GM12891 (cell line): ENCODE measurements around the gene SLC22A23.

Experiments used
- DNase-seq: peaks from one replicate; pipeline ENCODE4 v3.0.0; 2011; ENCODE audit warnings: low spot score; ENCODE audit not compliant: insufficient read length
- FAIRE-seq: peaks from 2 replicates; lab custom pipeline; 2011; peaks lifted over from hg19 to GRCh38; lab: Jason Lieb, UNC
- PAX5 ChIP-seq: IDR thresholded peaks from 2 replicates; pipeline ENCODE4 v1.6.1; 2011; ENCODE audit warnings: low read length, moderate library complexity, mild to moderate bottlenecking; ENCODE audit not compliant: insufficient read depth, severe bottlenecking
- POLR2A ChIP-seq: IDR thresholded peaks from 2 replicates; pipeline ENCODE4 v1.6.1; 2011; ENCODE audit warnings: low read depth, low read length, control low read depth
- POLR2AphosphoS5 ChIP-seq: IDR thresholded peaks from 2 replicates; pipeline ENCODE4 v1.6.1; 2011; ENCODE audit warnings: low read depth, low read length, control low read depth
- POU2F2 ChIP-seq: IDR thresholded peaks from 2 replicates; pipeline ENCODE4 v1.6.1; 2011; ENCODE audit warnings: low read depth, mild to moderate bottlenecking, control low read depth, low read length, moderate library complexity
- SPI1 ChIP-seq: IDR thresholded peaks from 2 replicates; pipeline ENCODE4 v1.6.1; 2011; ENCODE audit warnings: low read depth, low read length, control low read depth
- TAF1 ChIP-seq: IDR thresholded peaks from 2 replicates; pipeline ENCODE4 v1.6.1; 2011; ENCODE audit warnings: low read depth, low read length, control low read depth

SLC22A23 gene

GRCh38 chr6:3291346-3291745 lies 165.5 kb downstream of the SLC22A23 start:
- FAIRE-seq (no peak), DNase-seq (no peak)
- TF ChIP-seq SPI1 = no peak
- TF ChIP-seq POU2F2 = no peak
- no peak for TF ChIP-seq POLR2A
- TF ChIP-seq PAX5 = no peak
- no peak for TF ChIP-seq POLR2AphosphoS5
- TF ChIP-seq TAF1 = no peak

- no peak for TF ChIP-seq POU2F2
- TF ChIP-seq TAF1 = no peak
- TF ChIP-seq PAX5 = no peak
- no peak for TF ChIP-seq POLR2A
- TF ChIP-seq SPI1 = no peak
- TF ChIP-seq POLR2AphosphoS5 = no peak
- no peak for DNase-seq
- no peak for FAIRE-seq
Measured at GRCh38 chr6:3290931-3291211, 166.0 kb downstream of the SLC22A23 start.

GRCh38 chr6:3290149-3290930 lies 166.5 kb downstream of the SLC22A23 start:
- FAIRE-seq (no peak), DNase-seq (no peak)
- no peak for TF ChIP-seq POLR2A
- TF ChIP-seq POLR2AphosphoS5 = no peak
- no peak for TF ChIP-seq PAX5
- no peak for TF ChIP-seq SPI1
- no peak for TF ChIP-seq TAF1
- no peak for TF ChIP-seq POU2F2

DNA sequence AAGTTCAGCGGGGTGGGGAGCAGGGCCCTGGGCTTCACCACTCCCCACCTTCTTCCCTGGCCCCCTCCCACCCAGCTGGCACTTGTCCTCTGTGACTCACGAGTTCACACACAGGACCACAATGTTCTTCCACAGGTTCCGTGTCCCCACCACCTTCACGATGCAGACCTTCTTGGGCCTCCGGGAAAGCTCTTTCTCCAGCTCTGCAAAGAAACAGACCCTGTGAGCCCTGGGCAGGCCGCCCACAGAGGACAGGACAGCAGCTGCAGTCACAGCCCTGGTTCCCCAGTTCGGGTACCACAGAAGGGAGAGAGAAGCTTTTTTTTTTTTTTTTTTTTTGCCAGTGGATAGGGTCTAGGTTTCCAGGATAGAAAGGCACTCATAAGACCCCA lies 167.2 kb downstream of the SLC22A23 start:
- DNase-seq = no peak
- TF ChIP-seq POLR2AphosphoS5 = no peak
- no peak for TF ChIP-seq SPI1
- no peak for FAIRE-seq

- TF ChIP-seq POU2F2 = no peak
- TF ChIP-seq POLR2A = no peak
- no peak for DNase-seq
- FAIRE-seq = no peak
Measured at GRCh38 chr6:3288711-3289663, 167.9 kb downstream of the SLC22A23 start.

DNA sequence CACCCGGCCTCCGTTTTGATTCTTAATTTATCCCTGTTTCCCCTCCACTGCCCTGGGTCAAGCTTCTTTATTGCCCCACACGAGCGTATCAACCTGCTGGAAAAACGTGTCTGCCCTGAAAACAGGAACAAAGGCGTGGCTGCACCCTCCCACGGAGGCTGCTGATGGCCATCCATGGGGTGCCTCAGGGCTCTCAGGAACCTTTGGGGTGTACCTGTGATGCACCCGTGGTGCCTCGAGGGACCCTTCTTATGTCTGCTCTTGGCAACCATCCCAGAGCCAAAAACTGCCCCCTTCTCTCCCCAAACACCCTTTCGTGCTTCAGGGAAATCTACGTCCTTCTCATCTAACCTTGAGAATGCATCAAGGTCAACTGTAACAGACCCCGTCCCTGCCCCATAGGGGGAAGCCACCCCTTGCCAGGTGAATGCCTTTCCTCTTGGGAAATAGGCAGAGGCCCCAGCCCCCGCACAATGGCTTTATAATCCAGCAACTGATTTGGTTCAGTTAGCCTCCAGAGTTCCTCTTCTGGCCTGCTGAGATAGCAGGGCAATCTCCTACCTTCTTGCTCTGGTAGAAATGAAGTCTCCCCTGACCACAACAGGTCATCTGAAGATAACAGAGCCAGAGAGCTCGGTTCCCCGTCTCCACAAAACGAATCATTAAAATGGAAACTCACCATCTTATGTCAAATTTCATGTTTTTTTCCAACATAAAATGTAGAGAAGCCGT lies 168.7 kb downstream of the SLC22A23 start:
- no peak for FAIRE-seq

GRCh38 chr6:3287308-3287707 lies 169.5 kb downstream of the SLC22A23 start:
- FAIRE-seq (no peak), DNase-seq (no peak)
- no peak for TF ChIP-seq POLR2A
- no peak for TF ChIP-seq POLR2AphosphoS5
- TF ChIP-seq SPI1 = no peak
- no peak for TF ChIP-seq PAX5
- TF ChIP-seq TAF1 = no peak
- TF ChIP-seq POU2F2 = no peak

More for the DNA sequence above, 168.7 kb downstream of the SLC22A23 start:
- TF ChIP-seq PAX5 = no peak
- TF ChIP-seq TAF1 = no peak
- TF ChIP-seq POLR2AphosphoS5 = no peak
- TF ChIP-seq POU2F2 = no peak
- no peak for TF ChIP-seq SPI1
- TF ChIP-seq POLR2A = no peak
- DNase-seq = no peak

DNA sequence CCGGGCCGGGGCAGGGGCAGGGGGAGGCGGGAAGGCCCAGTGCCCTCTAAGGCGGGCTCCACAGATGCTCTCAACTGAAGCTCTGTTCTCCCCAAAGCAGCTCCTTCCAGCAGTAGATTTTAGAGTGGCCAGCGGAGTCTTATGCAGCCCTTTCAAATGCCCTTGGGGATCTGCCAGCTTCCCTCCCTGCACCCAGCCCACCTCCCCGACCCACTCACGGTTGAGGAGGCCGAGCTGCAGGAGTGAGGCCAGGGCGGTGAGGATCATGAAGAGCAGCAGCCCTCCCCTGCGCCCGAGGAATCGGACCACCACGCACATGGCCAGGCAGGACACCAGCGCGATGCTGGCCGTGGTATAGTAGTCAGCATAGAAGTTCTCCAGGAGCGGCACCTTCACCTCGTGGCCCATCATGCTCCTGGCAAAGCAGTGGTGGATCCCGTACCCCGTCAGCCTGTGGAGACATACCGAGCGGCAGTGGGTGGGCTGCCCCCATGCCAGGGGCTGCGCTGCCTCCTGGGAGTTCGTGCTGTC lies 170.1 kb downstream of the SLC22A23 start:
- DNase-seq (no peak), FAIRE-seq (no peak)
- TF ChIP-seq POU2F2 (no peak), PAX5 (no peak), POLR2AphosphoS5 (no peak), TAF1 (no peak), POLR2A (no peak), SPI1 (no peak)

GRCh38 chr6:3285732-3286131 lies 171.1 kb downstream of the SLC22A23 start:
- FAIRE-seq = no peak
- DNase-seq = no peak
- no peak for TF ChIP-seq SPI1
- no peak for TF ChIP-seq POLR2AphosphoS5
- no peak for TF ChIP-seq TAF1
- no peak for TF ChIP-seq PAX5
- no peak for TF ChIP-seq POLR2A
- TF ChIP-seq POU2F2 = no peak
